Kidney (tissue), 19 donors: Measurements from ENCODE around the gene CD8B. TPM values are rescaled to one million over a fixed set of nuclear protein-coding genes. Genes with fewer than 3 reads are reported as not detected.
"Not testable (repeated sequence)": the region's sequence is repeated elsewhere in the genome, so short reads cannot be mapped to it uniquely, and the experiment has no call there.

Source experiments
- DNase-seq, 5 donors: peaks; one replicate each; pipeline ENCODE4 v3.0.0-alpha.2; 2013 to 2020
- FAIRE-seq: peaks from 2 replicates; lab custom pipeline; 2012; peaks lifted over from hg19 to GRCh38; lab: Jason Lieb, UNC
- H3K27ac ChIP-seq, 2 donors: one replicate each; pipeline ENCODE4 v1.7.0; 2013; ENCODE audit warnings: low read depth in 2 of 2, low read length in 2 of 2, inconsistent platforms in 1 of 2
- H3K27me3 ChIP-seq: one replicate; pipeline ENCODE4 v1.7.1; 2013; ENCODE audit warnings: low read length, inconsistent platforms; ENCODE audit not compliant: control insufficient read depth, insufficient read depth
- H3K36me3 ChIP-seq, 3 donors: one replicate each; pipeline versions ENCODE4 v1.7.0 to v1.7.1; 2013; ENCODE audit warnings: low read length in 3 of 3, control low read depth in 1 of 3, inconsistent platforms in 1 of 3; ENCODE audit not compliant: insufficient read depth in 3 of 3, control insufficient read depth in 2 of 3
- H3K4me1 ChIP-seq, 3 donors: one replicate each; pipeline versions ENCODE4 v1.7.0 to v1.7.1; 2013; ENCODE audit warnings: low read length in 3 of 3, inconsistent platforms in 1 of 3, low read depth in 1 of 3; ENCODE audit not compliant: control insufficient read depth in 2 of 3, insufficient read depth in 2 of 3
- H3K4me3 ChIP-seq, 3 donors: one replicate each; pipeline versions ENCODE4 v1.7.0 to v1.8.1; 2013; ENCODE audit warnings: low read length in 3 of 3, control low read depth in 1 of 3, inconsistent platforms in 1 of 3
- H3K9ac ChIP-seq, 3 donors: one replicate each; pipeline versions ENCODE4 v1.7.0 to v1.7.1; 2013; ENCODE audit warnings: low read length in 3 of 3, control low read depth in 1 of 3, inconsistent platforms in 1 of 3
- H3K9me3 ChIP-seq, 3 donors: one replicate each; pipeline versions ENCODE4 v1.7.0 to v1.7.1; 2013; ENCODE audit warnings: low read length in 3 of 3, control low read depth in 1 of 3, inconsistent platforms in 1 of 3; ENCODE audit not compliant: control insufficient read depth in 2 of 3, insufficient read depth in 1 of 3
- intact Hi-C: fragments of 100-400 bp; cut with DNase I; formaldehyde crosslinking; loops from one replicate; pipeline ENCODE4 v1.11.1; 2022
- long read RNA-seq, 10 donors: library from polyadenylated mRNA in 1 of 10; unstranded in 1 of 10; transcript quantifications; one replicate each; pipeline ENCODE4 v2.0.0 and lab custom pipeline, GENCODE V29; 2021 to 2026
- polyA plus RNA-seq: library from polyadenylated mRNA; stranded (reverse); fragments of 350-450 nt; fragmentation: Illumina TruSeq; extraction: RNeasy Lipid Tissue Mini Kit (QIAGEN cat#74804); gene quantifications from one replicate; pipeline ENCODE4 v1.2.3, GENCODE V29; 2014; ENCODE audit warnings: low read depth, low replicate concordance; ENCODE audit not compliant: insufficient read depth
- total RNA-seq: library from RNA; stranded (reverse); fragmentation: NEBNext Ultra II Directional; extraction: Animal tissue kit (Norgen Biotek cat#: 25700); gene quantifications from one replicate; pipeline ENCODE4 v1.2.1, GENCODE V29; 2021
- donor health status: control.
- donor health status: control.
- donor health status: DM: yes; HTN: yes; CAD: no.
- donor health status: Normal renal cell carcinoma (clear cell type).

CD8B gene
- total RNA-seq (2.5 TPM), polyA plus RNA-seq (not detected)
- long read RNA-seq, donor 1, partial matches to known transcripts: 0 of 1 reads
- long read RNA-seq, donor 1, other reads (novel, unspliced or antisense): 0 of 1 reads
- long read RNA-seq, donor 2: 0 reads
- long read RNA-seq, donor 3: 0 reads
- long read RNA-seq, donor 4, partial matches to known transcripts: 0 of 2 reads
- long read RNA-seq, donor 4, other reads (novel, unspliced or antisense): 0 of 2 reads
- long read RNA-seq, donor 5: 0 reads
- long read RNA-seq, donor 6, partial matches to known transcripts: 0 of 2 reads
- long read RNA-seq, donor 6, other reads (novel, unspliced or antisense): 0 of 2 reads
- long read RNA-seq, donor 7, partial matches to known transcripts: 0 of 1 reads
- long read RNA-seq, donor 7, other reads (novel, unspliced or antisense): 0 of 1 reads
- long read RNA-seq, donor 8: 0 reads
- long read RNA-seq, donor 9: 0 reads
- long read RNA-seq, donor 10: 0 reads

DNA sequence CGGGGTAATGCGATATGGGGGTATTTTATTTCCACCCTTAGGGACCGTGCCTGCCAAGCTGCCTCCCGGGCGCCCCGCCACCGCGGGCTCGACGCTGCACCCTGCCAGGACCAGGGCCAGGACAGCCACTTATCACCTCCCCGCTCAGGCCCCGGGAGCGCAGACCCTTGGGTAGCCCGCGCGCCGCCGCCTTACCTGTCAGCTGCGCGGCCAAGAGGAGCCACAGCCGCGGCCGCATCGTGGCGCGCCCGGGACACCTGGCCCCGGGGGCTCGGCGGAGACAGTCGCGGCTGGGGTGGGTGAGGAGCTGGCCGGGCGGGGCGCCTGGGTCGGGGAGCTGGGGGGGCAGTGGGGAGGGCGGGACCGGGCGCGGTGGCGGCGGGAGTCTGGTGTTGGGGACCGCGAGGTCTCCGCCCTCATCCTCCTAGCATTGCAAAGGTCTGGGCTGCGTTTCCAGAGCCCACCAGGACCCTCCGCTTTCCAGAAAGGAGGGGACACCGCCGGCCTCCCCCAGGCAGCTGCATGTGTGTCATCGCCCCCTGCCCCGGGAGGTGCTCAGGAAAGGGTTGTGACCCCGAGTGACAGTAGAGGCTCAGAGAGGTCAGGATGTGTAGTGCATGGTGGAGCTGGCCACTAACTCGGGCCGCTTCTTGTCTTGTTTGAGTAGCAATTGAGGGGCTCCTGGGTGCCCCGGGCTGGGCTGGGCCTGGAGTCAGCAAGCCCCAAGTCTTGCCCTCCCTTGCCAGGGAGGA, at the start of gene CD8B:
Gene CD8B, minus strand, starts transcription at position 259 of the 752 bp plus-strand sequence. Its CDS starts 21 bp downstream, at position 238.
- H3K9ac ChIP-seq, H3K27ac ChIP-seq, H3K36me3 ChIP-seq, H3K4me3 ChIP-seq, intact Hi-C loops, H3K9me3 ChIP-seq, H3K27me3 ChIP-seq, H3K4me1 ChIP-seq, FAIRE-seq: not testable (repeated sequence)
- DNase-seq: peak in 4 of 5 donors; percentile 26 to 47 (median 32)

DNA sequence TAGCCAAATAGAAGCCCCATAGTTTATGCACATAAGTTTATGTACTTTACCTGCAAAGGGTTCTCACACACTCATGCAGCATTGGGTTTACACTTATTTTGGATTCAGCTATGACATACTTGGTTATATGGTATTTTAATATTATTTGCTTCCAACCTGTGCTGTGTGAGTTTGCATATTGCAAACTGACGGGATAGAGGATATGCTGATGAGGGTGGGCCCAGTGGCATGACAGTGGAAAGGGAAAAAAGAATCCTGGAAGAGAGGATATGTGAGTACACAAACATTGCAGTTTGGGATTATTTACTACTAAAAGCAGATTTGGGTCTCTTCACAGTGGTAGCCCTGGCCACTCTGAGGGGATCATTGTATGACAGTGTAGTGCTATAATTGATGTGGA, 44.2 kb upstream of the CD8B start:
- FAIRE-seq, intact Hi-C loops: not testable (repeated sequence)

DNA sequence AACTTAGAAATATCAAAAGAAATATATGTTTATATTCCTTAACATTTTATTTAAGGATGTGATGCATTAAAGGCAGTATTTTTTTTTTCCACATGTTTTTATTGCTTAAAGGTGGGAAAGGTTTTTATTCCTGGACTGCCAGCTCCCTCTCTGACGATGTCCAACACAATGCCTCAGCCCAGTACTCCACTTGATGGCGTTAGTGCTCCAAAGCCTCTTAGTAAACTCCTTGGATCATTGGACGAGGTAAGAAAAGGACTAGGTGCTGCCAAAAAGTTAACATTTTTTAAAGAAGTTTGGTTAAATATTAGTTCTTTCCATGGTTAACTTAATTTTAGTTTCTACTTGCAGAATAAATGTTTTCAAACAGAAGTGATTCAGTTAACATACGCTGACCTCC, 39.0 kb upstream of the CD8B start:
- H3K9ac ChIP-seq, H3K36me3 ChIP-seq, H3K27me3 ChIP-seq, H3K27ac ChIP-seq, H3K4me3 ChIP-seq, DNase-seq, H3K9me3 ChIP-seq, H3K4me1 ChIP-seq, intact Hi-C loops: not testable (repeated sequence)
- FAIRE-seq: peak; percentile 59

More for the DNA sequence above, 44.2 kb upstream of the CD8B start:
- not testable (repeated sequence) for H3K36me3 ChIP-seq, H3K27me3 ChIP-seq, H3K4me3 ChIP-seq, DNase-seq, H3K4me1 ChIP-seq, H3K9ac ChIP-seq, H3K27ac ChIP-seq, H3K9me3 ChIP-seq

DNA sequence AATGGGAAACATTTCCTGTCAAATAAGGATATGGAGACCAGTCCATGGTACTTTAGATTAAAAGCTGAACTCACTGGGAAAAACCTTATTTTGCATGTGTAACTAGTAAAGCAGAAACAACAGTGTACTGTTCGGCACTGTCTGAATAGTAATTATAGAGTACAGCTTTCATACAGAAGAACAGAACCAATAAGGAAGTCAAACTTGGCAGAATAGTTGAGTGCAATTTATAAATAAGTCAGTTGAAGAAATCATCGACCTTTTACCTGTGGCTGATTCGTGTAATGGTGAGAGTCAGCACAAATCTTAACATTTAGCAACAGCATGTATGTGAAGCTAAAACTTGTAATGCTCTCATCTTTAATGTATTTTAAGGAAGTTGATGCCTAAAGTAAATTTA, 24.3 kb upstream of the CD8B start:
- H3K36me3 ChIP-seq, FAIRE-seq, H3K9ac ChIP-seq, H3K4me1 ChIP-seq, DNase-seq, H3K27me3 ChIP-seq, H3K4me3 ChIP-seq, H3K27ac ChIP-seq, H3K9me3 ChIP-seq, intact Hi-C loops: not testable (repeated sequence)

DNA sequence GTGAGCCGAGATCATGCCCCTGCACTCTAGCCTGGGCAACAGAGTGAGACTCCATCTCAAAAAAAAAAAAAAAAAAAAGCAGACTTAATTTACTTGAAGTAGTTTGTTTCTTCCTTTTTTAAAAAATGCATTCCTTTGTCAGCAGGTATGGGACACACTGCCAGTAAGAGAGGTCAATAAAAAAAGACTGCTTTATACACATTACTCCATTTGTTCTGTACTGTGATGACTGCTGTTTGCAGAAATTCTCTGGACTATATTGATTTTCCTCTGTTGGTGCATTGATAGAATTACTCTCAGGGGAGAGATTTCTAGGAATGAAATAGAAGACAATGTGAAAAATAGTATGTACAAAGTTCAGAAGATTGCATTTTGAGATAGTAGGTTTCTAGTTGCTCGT, 21.2 kb upstream of the CD8B start:
- FAIRE-seq, H3K36me3 ChIP-seq, H3K27ac ChIP-seq, H3K4me3 ChIP-seq, H3K9me3 ChIP-seq, H3K4me1 ChIP-seq, DNase-seq, intact Hi-C loops, H3K27me3 ChIP-seq, H3K9ac ChIP-seq: not testable (repeated sequence)

DNA sequence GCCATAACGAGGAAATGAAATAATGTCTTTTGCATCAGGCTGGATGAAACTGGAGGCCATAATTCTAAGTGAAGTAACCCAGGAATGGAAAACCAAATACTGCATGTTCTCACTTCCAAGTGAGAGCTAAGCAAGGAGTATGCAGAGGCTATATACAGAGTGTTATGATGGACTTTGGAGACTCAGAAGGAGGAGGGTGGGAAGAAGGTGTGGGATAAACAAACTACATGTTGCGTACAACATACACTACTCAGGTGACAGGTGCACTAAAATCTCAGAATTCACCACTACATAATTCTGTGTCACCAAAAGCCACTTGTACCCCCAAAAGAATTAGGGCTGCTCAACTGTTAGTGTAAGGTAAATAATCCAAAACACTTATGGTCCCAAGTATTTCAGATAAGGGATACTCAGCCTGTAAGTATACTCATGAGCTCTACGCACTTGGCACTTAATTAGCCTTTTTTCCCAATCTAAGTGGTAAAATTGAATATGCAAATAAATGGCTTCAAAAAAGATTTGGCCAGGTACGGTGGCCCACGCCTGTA, 20.5 kb upstream of the CD8B start:
- H3K27ac ChIP-seq, H3K36me3 ChIP-seq, H3K9me3 ChIP-seq, FAIRE-seq, DNase-seq, H3K27me3 ChIP-seq, H3K9ac ChIP-seq, H3K4me3 ChIP-seq, intact Hi-C loops, H3K4me1 ChIP-seq: not testable (repeated sequence)

DNA sequence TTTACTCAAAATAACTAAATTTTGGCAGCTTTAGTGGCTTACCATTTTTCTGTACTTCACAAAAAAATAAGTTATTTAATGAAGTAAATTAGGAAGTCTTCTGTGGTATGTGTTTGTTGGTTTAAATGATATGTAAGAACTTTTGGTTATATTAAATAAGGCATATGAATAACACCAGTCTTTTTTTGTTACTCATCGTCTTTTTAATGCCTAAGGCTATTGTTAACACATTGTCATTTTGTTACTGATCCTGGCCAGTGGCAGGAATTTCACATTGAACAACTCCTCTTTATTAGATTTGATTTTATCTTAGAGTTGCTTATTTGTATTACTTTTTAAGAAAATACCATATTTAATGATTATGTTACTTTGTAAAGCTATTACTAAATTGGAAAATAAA, 17.3 kb upstream of the CD8B start:
- DNase-seq, FAIRE-seq, intact Hi-C loops, H3K36me3 ChIP-seq, H3K9ac ChIP-seq, H3K9me3 ChIP-seq, H3K4me3 ChIP-seq, H3K27ac ChIP-seq, H3K4me1 ChIP-seq, H3K27me3 ChIP-seq: not testable (repeated sequence)

DNA sequence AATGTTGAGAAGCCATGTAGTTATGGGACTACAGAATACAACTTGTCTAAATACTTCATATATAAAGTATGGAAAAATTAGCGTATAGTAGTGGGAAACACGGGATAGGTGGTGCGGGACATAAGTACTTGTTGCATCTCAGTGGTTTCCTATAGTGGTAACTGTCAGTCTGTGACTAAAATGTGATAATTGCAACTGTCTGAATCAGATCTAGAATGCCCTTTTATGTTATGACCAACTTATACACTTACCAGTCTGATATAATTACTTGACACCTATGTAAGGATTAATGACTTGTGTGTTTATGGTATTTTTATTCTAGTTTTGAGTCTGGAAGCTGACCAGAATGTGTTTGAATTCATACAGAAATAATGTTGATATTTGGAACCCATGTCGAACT, 9.3 kb upstream of the CD8B start:
- H3K9ac ChIP-seq, H3K27me3 ChIP-seq, FAIRE-seq, DNase-seq, H3K27ac ChIP-seq, H3K4me1 ChIP-seq, intact Hi-C loops, H3K9me3 ChIP-seq, H3K4me3 ChIP-seq, H3K36me3 ChIP-seq: not testable (repeated sequence)
